MM.1S (cell line): ENCODE results near the gene ZSCAN5C.

Source experiments
- CTCF ChIP-seq: fragments of 300-600 bp; sonication (generic); IDR thresholded peaks from 2 replicates; pipeline ENCODE4 v1.5.1; 2016; ENCODE audit warnings: antibody characterized with exemption, low read length, mixed read lengths
- EZH2 ChIP-seq: fragments of 300-600 bp; sonication (generic); optimal IDR thresholded peaks from 2 replicates; pipeline ENCODE3; 2017; ENCODE audit warnings: low read depth, mild to moderate bottlenecking, antibody characterized with exemption, low read length, mixed read lengths
- EZH2phosphoT487 ChIP-seq: fragments of 300-600 bp; sonication (generic); IDR thresholded peaks from 2 replicates; pipeline ENCODE4 v1.6.1; 2018; ENCODE audit warnings: antibody characterized with exemption, low read length

DNA sequence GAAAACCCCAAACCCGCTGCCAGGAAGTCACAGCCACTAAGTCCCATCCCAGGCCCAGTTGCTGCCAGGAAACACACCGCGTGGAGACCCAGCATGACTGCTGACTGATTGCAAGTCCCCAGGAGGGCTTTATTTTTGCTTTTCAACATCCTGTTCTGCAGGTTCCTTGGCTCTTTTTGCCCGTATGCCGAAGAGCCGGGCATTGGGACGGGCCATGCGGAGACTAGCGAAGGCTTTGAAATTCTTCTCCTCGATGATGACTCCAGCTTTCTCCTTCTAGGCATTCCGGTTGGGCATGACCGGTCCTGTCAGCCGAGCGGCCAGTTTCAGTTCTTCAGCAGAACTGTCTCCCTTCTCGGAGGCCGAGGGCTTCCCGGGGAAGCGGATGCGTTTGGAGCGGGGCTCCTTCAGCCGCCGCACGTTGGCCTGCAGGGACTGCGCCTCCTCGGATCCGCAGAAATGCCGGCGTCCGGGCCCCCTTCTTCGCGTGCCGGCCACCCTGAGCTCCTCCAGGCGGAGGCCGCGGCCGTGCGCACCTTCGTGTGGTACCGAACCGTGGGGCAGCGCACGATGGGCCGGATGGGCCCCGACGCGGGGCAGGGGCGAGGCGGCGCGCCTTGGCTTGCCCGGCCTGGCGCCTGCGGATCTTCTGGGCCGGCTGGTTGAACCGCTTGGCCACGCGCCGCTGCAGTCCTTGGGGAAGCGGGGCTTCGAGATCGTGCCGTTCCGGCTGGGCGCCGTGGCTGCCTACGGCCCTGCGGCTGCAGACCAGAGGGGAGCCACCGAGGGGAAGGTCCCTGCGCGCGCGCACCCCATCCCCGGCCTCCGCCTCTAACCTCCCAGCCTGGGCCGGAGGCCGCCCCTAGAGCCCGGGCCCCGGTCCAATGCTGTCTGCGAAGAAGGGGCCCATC is 15.2 kb downstream of the ZSCAN5C start:
- TF ChIP-seq CTCF (no peak), EZH2phosphoT487 (no peak), EZH2 (no peak)
